ENCODE data around the gene EPS8. TPM values are rescaled to one million over a fixed set of nuclear protein-coding genes. Genes with fewer than 3 reads are reported as not detected.

EPS8 gene
- total RNA-seq, 1 donor from 2014 or later: 104 TPM

GRCh38 chr12:15719230-15719629 lies 70.0 kb downstream of the EPS8 start:
- intact Hi-C loops (cut with DNase I): no loop called here
- TF ChIP-seq CTCF (IDR thresholded peaks at IDR 0.05): no peak
- no peak for TF ChIP-seq POLR2AphosphoS5 (IDR thresholded peaks at IDR 0.05; ENCODE audit: insufficient read depth in 1 of 2, low read depth in 1 of 2)
- TF ChIP-seq POLR2A (IDR thresholded peaks at IDR 0.05): no peak
- DNase-seq (ENCODE audit: extremely low spot score in 2 of 2): no peak
- H3K36me3 ChIP-seq: no peaks in the 10 kb centered on the region
- no peaks in the 10 kb centered on the region for H3K9me3 ChIP-seq
- H3K27ac ChIP-seq: no peak overlapping the region
- no peaks in the 10 kb centered on the region for H3K27me3 ChIP-seq
- H3K4me3 ChIP-seq: no peak overlapping the region
- peaks cover 43% of the 10 kb centered on the region for H3K4me1 ChIP-seq

- intact Hi-C loops (cut with DNase I): no loop called here
- Histone ChIP-seq H3K4me3 (no peak overlapping the region), H3K27me3 (no peaks in the 10 kb centered on the region), H3K27ac (no peak overlapping the region), H3K36me3 (no peaks in the 10 kb centered on the region), H3K4me1 (peaks cover 43% of the 10 kb centered on the region), H3K9me3 (no peaks in the 10 kb centered on the region)
- no peak for DNase-seq (ENCODE audit: extremely low spot score in 2 of 2)
- TF ChIP-seq POLR2A (IDR thresholded peaks at IDR 0.05) (no peak), POLR2AphosphoS5 (IDR thresholded peaks at IDR 0.05; ENCODE audit: insufficient read depth in 1 of 2, low read depth in 1 of 2) (no peak), CTCF (IDR thresholded peaks at IDR 0.05) (no peak)
Observed at GRCh38 chr12:15717940-15718567, 71.1 kb downstream of the EPS8 start.

GRCh38 chr12:15716581-15716980 lies 72.6 kb downstream of the EPS8 start:
- no peak overlapping the region for H3K27ac ChIP-seq
- no peaks in the 10 kb centered on the region for H3K27me3 ChIP-seq
- intact Hi-C loops (cut with DNase I): no loop called here
- H3K36me3 ChIP-seq: no peaks in the 10 kb centered on the region
- TF ChIP-seq CTCF (IDR thresholded peaks at IDR 0.05) (no peak), POLR2A (IDR thresholded peaks at IDR 0.05) (no peak), POLR2AphosphoS5 (IDR thresholded peaks at IDR 0.05; ENCODE audit: insufficient read depth in 1 of 2, low read depth in 1 of 2) (no peak)
- peaks cover 39% of the 10 kb centered on the region for H3K4me1 ChIP-seq
- DNase-seq (ENCODE audit: extremely low spot score in 2 of 2): no peak
- no peaks in the 10 kb centered on the region for H3K9me3 ChIP-seq
- H3K4me3 ChIP-seq: no peak overlapping the region

GRCh38 chr12:15714256-15714655 lies 74.9 kb downstream of the EPS8 start:
- Histone ChIP-seq H3K9me3 (no peaks in the 10 kb centered on the region), H3K27me3 (no peaks in the 10 kb centered on the region), H3K36me3 (no peaks in the 10 kb centered on the region), H3K27ac (no peak overlapping the region), H3K4me3 (no peak overlapping the region), H3K4me1 (peaks cover 21% of the 10 kb centered on the region)
- DNase-seq (ENCODE audit: extremely low spot score in 2 of 2): no peak
- intact Hi-C loops (cut with DNase I): no loop called here
- TF ChIP-seq CTCF (IDR thresholded peaks at IDR 0.05) (no peak), POLR2A (IDR thresholded peaks at IDR 0.05) (no peak), POLR2AphosphoS5 (IDR thresholded peaks at IDR 0.05; ENCODE audit: insufficient read depth in 1 of 2, low read depth in 1 of 2) (no peak)

GRCh38 chr12:15712823-15713660 lies 76.1 kb downstream of the EPS8 start:
- no peak overlapping the region for H3K27ac ChIP-seq
- H3K4me1 ChIP-seq: peaks cover 9% of the 10 kb centered on the region
- no peak overlapping the region for H3K4me3 ChIP-seq
- TF ChIP-seq POLR2AphosphoS5 (IDR thresholded peaks at IDR 0.05; ENCODE audit: insufficient read depth in 1 of 2, low read depth in 1 of 2) (peak in 1 of 2 donors; percentile 46), CTCF (IDR thresholded peaks at IDR 0.05) (no peak)
- intact Hi-C loops (cut with DNase I): no loop called here
- no peaks in the 10 kb centered on the region for H3K36me3 ChIP-seq
- no peak for DNase-seq (ENCODE audit: extremely low spot score in 2 of 2)
- no peaks in the 10 kb centered on the region for H3K27me3 ChIP-seq
- no peaks in the 10 kb centered on the region for H3K9me3 ChIP-seq

Measured in vagina (tissue), 2 donors.